ENCODE data around the gene ENDOU.
"Not testable (repeated sequence)": the region's sequence is repeated elsewhere in the genome, so short reads cannot be mapped to it uniquely, and the experiment has no call there.

ENDOU gene

DNA sequence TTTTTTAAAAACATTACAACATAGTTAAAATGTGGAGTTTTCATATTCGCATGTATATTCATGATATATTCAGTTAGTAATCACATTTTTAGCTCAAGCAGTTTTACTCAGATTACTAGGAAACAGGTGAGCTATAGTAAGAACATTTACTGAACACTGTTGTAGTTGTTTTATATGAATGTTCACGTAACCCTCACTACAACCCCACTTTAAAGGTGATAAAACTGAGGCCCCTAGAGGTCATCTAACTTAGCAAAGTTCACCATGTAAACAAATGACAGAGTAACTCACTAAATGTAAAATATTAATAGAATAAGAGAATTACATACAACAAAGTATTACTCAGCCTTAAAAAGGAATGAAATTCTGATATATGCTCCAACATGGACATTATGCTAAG, 45.5 kb downstream of the ENDOU start:
- TF ChIP-seq, protein P1, sequence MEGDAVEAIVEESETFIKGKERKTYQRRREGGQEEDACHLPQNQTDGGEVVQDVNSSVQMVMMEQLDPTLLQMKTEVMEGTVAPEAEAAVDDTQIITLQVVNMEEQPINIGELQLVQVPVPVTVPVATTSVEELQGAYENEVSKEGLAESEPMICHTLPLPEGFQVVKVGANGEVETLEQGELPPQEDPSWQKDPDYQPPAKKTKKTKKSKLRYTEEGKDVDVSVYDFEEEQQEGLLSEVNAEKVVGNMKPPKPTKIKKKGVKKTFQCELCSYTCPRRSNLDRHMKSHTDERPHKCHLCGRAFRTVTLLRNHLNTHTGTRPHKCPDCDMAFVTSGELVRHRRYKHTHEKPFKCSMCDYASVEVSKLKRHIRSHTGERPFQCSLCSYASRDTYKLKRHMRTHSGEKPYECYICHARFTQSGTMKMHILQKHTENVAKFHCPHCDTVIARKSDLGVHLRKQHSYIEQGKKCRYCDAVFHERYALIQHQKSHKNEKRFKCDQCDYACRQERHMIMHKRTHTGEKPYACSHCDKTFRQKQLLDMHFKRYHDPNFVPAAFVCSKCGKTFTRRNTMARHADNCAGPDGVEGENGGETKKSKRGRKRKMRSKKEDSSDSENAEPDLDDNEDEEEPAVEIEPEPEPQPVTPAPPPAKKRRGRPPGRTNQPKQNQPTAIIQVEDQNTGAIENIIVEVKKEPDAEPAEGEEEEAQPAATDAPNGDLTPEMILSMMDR (IDR thresholded peaks at IDR 0.05; ENCODE audit: extremely low read depth, missing control alignments), result no peak
- DNase-seq (ENCODE audit: low spot score), result no peak

DNA sequence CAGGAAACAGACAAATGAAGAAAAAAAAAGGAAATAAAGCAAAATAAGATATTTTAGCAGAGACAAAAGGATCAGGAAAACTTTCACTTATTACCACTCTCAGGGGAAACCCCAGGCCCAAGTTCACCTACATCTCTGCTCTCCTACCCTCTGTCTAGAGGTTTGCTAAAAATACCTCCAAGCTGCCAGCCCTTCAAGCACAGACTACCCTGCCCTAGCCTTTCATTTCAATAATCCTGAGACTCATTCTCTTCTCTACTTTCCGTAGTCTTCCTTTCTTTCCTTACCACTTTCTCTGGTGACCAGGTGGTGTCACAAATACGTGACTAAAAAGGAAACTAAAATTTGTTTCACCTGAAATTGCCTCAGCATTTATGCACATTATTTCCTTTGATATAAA, 53.2 kb downstream of the ENDOU start:
- TF ChIP-seq, protein P1 (IDR thresholded peaks at IDR 0.05; ENCODE audit: extremely low read depth, missing control alignments), result no peak
- DNase-seq (ENCODE audit: low spot score), result no peak

DNA sequence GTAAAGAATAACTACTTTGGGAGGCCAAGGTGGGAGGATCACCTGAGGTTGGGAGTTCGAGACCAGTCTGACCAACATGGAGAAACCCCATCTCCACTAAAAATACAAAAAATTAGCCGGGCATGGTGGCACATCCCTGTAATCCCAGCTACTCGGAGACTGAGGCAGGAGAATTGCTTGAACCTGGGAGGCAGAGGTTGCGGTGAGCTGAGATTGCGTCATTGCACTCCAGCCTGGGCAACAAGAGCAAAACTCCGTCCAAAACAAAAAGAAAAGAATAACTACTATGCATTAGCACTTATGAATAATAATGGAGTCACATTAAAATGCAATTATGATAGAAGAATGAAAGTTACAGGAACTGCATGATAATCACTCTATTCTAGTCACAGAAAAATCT, 57.4 kb downstream of the ENDOU start:
- DNase-seq (ENCODE audit: low spot score), result not testable (repeated sequence)

Data from GM20000 (cell line).